GM19351 (cell line): ENCODE results near the gene SLC7A1.

Source experiments
- ATAC-seq: cut with Tn5 transposase; IDR thresholded peaks from one replicate; pipeline ENCODE4 v1.9.1; 2021; ENCODE audit warnings: mild to moderate bottlenecking, moderate library complexity; ENCODE audit not compliant: unreplicated experiment

SLC7A1 gene

GRCh38 chr13:29465741-29466293, 129.7 kb downstream of the SLC7A1 start:
- no peak for ATAC-seq

- ATAC-seq: no peak
These were observed 131.3 kb downstream of the SLC7A1 start for GRCh38 chr13:29464105-29464679.

GRCh38 chr13:29459813-29460355, 135.6 kb downstream of the SLC7A1 start:
- no peak for ATAC-seq
